NB4 (cell line): Measurements from ENCODE around the gene TBC1D22A.
"Not testable (repeated sequence)": the region's sequence is repeated elsewhere in the genome, so short reads cannot be mapped to it uniquely, and the experiment has no call there.

Experiments used
- DNase-seq: peaks from one replicate; pipeline ENCODE4 v3.0.0; 2010; ENCODE audit warnings: low read depth
- H3K4me3 ChIP-seq: one replicate; pipeline ENCODE4 v1.5.1; 2011; ENCODE audit warnings: mild to moderate bottlenecking, low read depth, low read length, moderate library complexity
- CTCF ChIP-seq: IDR thresholded peaks from one replicate; pipeline ENCODE4 v1.5.1; 2012; ENCODE audit warnings: low read depth, low read length
- MAX ChIP-seq: IDR thresholded peaks from 2 replicates; pipeline ENCODE4 v1.6.1; 2011; ENCODE audit warnings: low read depth, low read length
- MYC ChIP-seq: IDR thresholded peaks from 2 replicates; pipeline ENCODE4 v1.6.1; 2011; ENCODE audit warnings: low read depth, low read length
- POLR2A ChIP-seq: IDR thresholded peaks from 2 replicates; pipeline ENCODE4 v1.6.1; 2011; ENCODE audit warnings: mild to moderate bottlenecking; ENCODE audit not compliant: insufficient read length; ENCODE audit errors: extremely low read depth

The TBC1D22A gene

GRCh38 chr22:46776876-46777608 is 14.6 kb downstream of the TBC1D22A start:
- DNase-seq, result no peak
- no peak for TF ChIP-seq POLR2A
- no peak for TF ChIP-seq MAX
- no peak for TF ChIP-seq CTCF
- TF ChIP-seq MYC, result no peak
- H3K4me3 ChIP-seq, result no peak overlapping the region

- no peak for DNase-seq
- no peak overlapping the region for H3K4me3 ChIP-seq
- TF ChIP-seq MAX (no peak), CTCF (no peak), POLR2A (no peak)
Observed at GRCh38 chr22:46777609-46777970, 15.1 kb downstream of the TBC1D22A start.

- H3K4me3 ChIP-seq, result no peak overlapping the region
- TF ChIP-seq POLR2A, result no peak
- DNase-seq, result no peak
Observed at GRCh38 chr22:46779023-46779422, 16.6 kb downstream of the TBC1D22A start.

GRCh38 chr22:46779651-46780050 is 17.2 kb downstream of the TBC1D22A start:
- no peak for TF ChIP-seq MAX
- TF ChIP-seq POLR2A, result no peak
- no peak for TF ChIP-seq MYC
- no peak for TF ChIP-seq CTCF
- no peak for DNase-seq
- no peak overlapping the region for H3K4me3 ChIP-seq

GRCh38 chr22:46780453-46780852 is 18.0 kb downstream of the TBC1D22A start:
- no peak for DNase-seq
- TF ChIP-seq MYC (no peak), POLR2A (no peak), CTCF (no peak), MAX (no peak)
- no peak overlapping the region for H3K4me3 ChIP-seq

GRCh38 chr22:46781291-46781690 is 18.8 kb downstream of the TBC1D22A start:
- DNase-seq, result no peak
- H3K4me3 ChIP-seq, result no peak overlapping the region
- TF ChIP-seq CTCF (no peak), POLR2A (no peak), MAX (no peak), MYC (no peak)

GRCh38 chr22:46782200-46782599 is 19.8 kb downstream of the TBC1D22A start:
- not testable (repeated sequence) for H3K4me3 ChIP-seq, DNase-seq
